Occipital lobe (tissue), 1 donor: ENCODE data around the gene CABP1. TPM values are rescaled to one million over a fixed set of nuclear protein-coding genes. Genes with fewer than 3 reads are reported as not detected.

Experiments used
- total RNA-seq: library from RNA; depleted of rRNA; stranded (reverse); fragments of >200 nt; gene quantifications from one replicate; pipeline ENCODE4 v1.2.3, GENCODE V29; 2014

The CABP1 gene
- total RNA-seq, 1 donor from 2014 or later: 3.1 TPM

Other genes starting within 250 kb of the CABP1 start
- gene COX6A1, start 202.5 kb upstream of the CABP1 start, total RNA-seq: 367 TPM
- 10.0 TPM for gene TRIAP1, start 194.2 kb upstream of the CABP1 start, total RNA-seq
- gene GATC, start 194.2 kb upstream of the CABP1 start, total RNA-seq: 27.6 TPM
- 87.8 TPM for gene SRSF9, start 170.9 kb upstream of the CABP1 start, total RNA-seq
- gene DYNLL1, start 144.5 kb upstream of the CABP1 start, total RNA-seq: 252 TPM
- 20.6 TPM for gene COQ5, start 111.5 kb upstream of the CABP1 start, total RNA-seq
- 77.7 TPM for gene RNF10, start 106.3 kb upstream of the CABP1 start, total RNA-seq
- gene POP5, start 59.2 kb upstream of the CABP1 start, total RNA-seq: 34.6 TPM
- gene MLEC, start 46.5 kb downstream of the CABP1 start, total RNA-seq: 41.5 TPM
- gene UNC119B, start 69.8 kb downstream of the CABP1 start, total RNA-seq: 11.9 TPM
- 4.2 TPM for gene ACADS, start 85.2 kb downstream of the CABP1 start, total RNA-seq